Keratinocyte (primary cell): ENCODE measurements around the gene SLC39A11. TPM values are rescaled to one million over a fixed set of nuclear protein-coding genes. Genes with fewer than 3 reads are reported as not detected.

Experiments
- DNase-seq: peaks from one replicate; pipeline ENCODE4 v3.0.0-alpha.2; 2011; ENCODE audit warnings: low read depth, missing footprints, low spot score
- FAIRE-seq: peaks from 2 replicates; lab custom pipeline; 2011; peaks lifted over from hg19 to GRCh38; lab: Jason Lieb, UNC
- H2AFZ ChIP-seq: 2 replicates; pipeline ENCODE4 v1.6.0; 2012; ENCODE audit warnings: low read length, control low read depth, inconsistent platforms; ENCODE audit not compliant: control insufficient read depth
- H3K27ac ChIP-seq: 2 replicates; pipeline ENCODE4 v1.5.1; 2011; ENCODE audit warnings: low read length; ENCODE audit not compliant: control insufficient read depth, insufficient read depth
- H3K27me3 ChIP-seq: 3 replicates; pipeline ENCODE4 v1.6.0; 2011; ENCODE audit warnings: low read length; ENCODE audit not compliant: control insufficient read depth, insufficient read depth; ENCODE audit errors: extremely low read depth
- H3K36me3 ChIP-seq, 2 experiments: 2 replicates in 1 of 2; 3 replicates in 1 of 2; pipeline ENCODE4 v1.5.1; 2011; ENCODE audit warnings: low read length in 2 of 2, mild to moderate bottlenecking in 1 of 2; ENCODE audit not compliant: control insufficient read depth in 2 of 2, insufficient read depth in 2 of 2; ENCODE audit errors: extremely low read depth in 1 of 2
- H3K4me1 ChIP-seq: 3 replicates; pipeline ENCODE4 v1.5.1; 2011; ENCODE audit warnings: low read length; ENCODE audit not compliant: control insufficient read depth, insufficient read depth; ENCODE audit errors: extremely low read depth
- H3K4me2 ChIP-seq: 3 replicates; pipeline ENCODE4 v1.6.0; 2011; ENCODE audit warnings: low read depth, low read length; ENCODE audit not compliant: control insufficient read depth, insufficient read depth; ENCODE audit errors: extremely low read depth
- H3K4me3 ChIP-seq, 3 experiments: fragments of 200-600 bp in 1 of 3; sonication (generic) in 1 of 3; 2 replicates in 2 of 3; 3 replicates in 1 of 3; pipeline ENCODE4 v1.5.1; 2011 to 2016; ENCODE audit warnings: low read length in 3 of 3, mild to moderate bottlenecking in 3 of 3, control low read depth in 2 of 3, inconsistent platforms in 1 of 3, low read depth in 1 of 3, mixed read lengths in 1 of 3, mixed run types in 1 of 3, moderate library complexity in 1 of 3; ENCODE audit not compliant: control insufficient read depth in 2 of 3, insufficient read depth in 2 of 3; ENCODE audit errors: extremely low read depth in 1 of 3
- H3K79me2 ChIP-seq: 2 replicates; pipeline ENCODE4 v1.6.0; 2012; ENCODE audit warnings: low read length; ENCODE audit not compliant: control insufficient read depth, insufficient read depth
- H3K9ac ChIP-seq: 3 replicates; pipeline ENCODE4 v1.6.0; 2011; ENCODE audit warnings: low read length; ENCODE audit not compliant: control insufficient read depth, insufficient read depth; ENCODE audit errors: extremely low read depth
- H3K9me1 ChIP-seq: 3 replicates; pipeline ENCODE4 v1.6.0; 2011; ENCODE audit warnings: low read length; ENCODE audit not compliant: control insufficient read depth, insufficient read depth; ENCODE audit errors: extremely low read depth
- H3K9me3 ChIP-seq: 2 replicates; pipeline ENCODE4 v1.5.1; 2012; ENCODE audit warnings: low read depth, low read length; ENCODE audit not compliant: control insufficient read depth
- H4K20me1 ChIP-seq: 3 replicates; pipeline ENCODE4 v1.6.0; 2011; ENCODE audit warnings: low read length; ENCODE audit not compliant: control insufficient read depth, insufficient read depth; ENCODE audit errors: extremely low read depth
- CTCF ChIP-seq, 3 experiments: IDR thresholded peaks in 1 of 3; conservative IDR thresholded peaks in 1 of 3; optimal IDR thresholded peaks in 1 of 3; 2 replicates in 2 of 3; 3 replicates in 1 of 3; pipeline versions ENCODE3 to v1.5.1; 2011; ENCODE audit warnings: low read length in 3 of 3, mild to moderate bottlenecking in 3 of 3, moderate library complexity in 2 of 3, control low read depth in 1 of 3, inconsistent platforms in 1 of 3; ENCODE audit not compliant: insufficient read depth in 2 of 3; ENCODE audit errors: extremely low read depth in 1 of 3
- EZH2 ChIP-seq: IDR thresholded peaks from one replicate; pipeline ENCODE4 v1.6.1; 2012; ENCODE audit warnings: inconsistent platforms, mild to moderate bottlenecking, low read length, moderate library complexity
- dilution Hi-C: fragments of 300-500 bp; cut with MboI; formaldehyde crosslinking; loops from one replicate; pipeline ENCODE4 v1.7.0; 2020; ENCODE audit warnings: low sequenced_read_pairs; ENCODE audit not compliant: extremely low pct_ligation_motif_present
- polyA plus RNA-seq, 5 experiments: library from polyadenylated mRNA; depleted of rRNA in 3 of 5; stranded (reverse) in 3 of 5; stranded (forward) in 1 of 5; unstranded in 1 of 5; fragments of >200 nt; gene quantifications; 1 replicate in 1 of 5; 2 replicates in 3 of 5; 3 replicates in 1 of 5; pipeline versions ENCODE4 v1.2.1 to v1.2.3, GENCODE V29; 2011 to 2012; ENCODE audit warnings: missing spikeins in 2 of 5, low read depth in 1 of 5, low replicate concordance in 1 of 5

Gene SLC39A11
- polyA plus RNA-seq, 1 donor (not counting 4 experiments of a cell fraction or from before 2014, with no cell fraction given), result 11.5 TPM

- H3K9me3 ChIP-seq, result peaks cover 10% of the 10 kb centered on the region
- FAIRE-seq, result no peak
- H3K36me3 ChIP-seq, result no peaks in the 10 kb centered on the region
- H3K4me2 ChIP-seq, result no peak overlapping the region
- no peaks in the 10 kb centered on the region for H3K27me3 ChIP-seq
- H3K79me2 ChIP-seq, result no peaks in the 10 kb centered on the region
- TF ChIP-seq EZH2 (no peak), CTCF (optimal IDR thresholded peaks at IDR 0.05 in 1 of 3, IDR thresholded peaks at IDR 0.05 in 1 of 3, conservative IDR thresholded peaks at IDR 0.05 in 1 of 3; ENCODE audit: extremely low read depth in 1 of 3, insufficient read depth in 2 of 3, low read length in 3 of 3) (no peak)
- no peak overlapping the region for H3K4me3 ChIP-seq
- H2AFZ ChIP-seq, result no peak overlapping the region
- no peak overlapping the region for H3K9ac ChIP-seq
- dilution Hi-C loops, result no loop called here
- H3K4me1 ChIP-seq, result no peaks in the 10 kb centered on the region
- DNase-seq, result no peak
- no peaks in the 10 kb centered on the region for H3K9me1 ChIP-seq
- H4K20me1 ChIP-seq, result no peaks in the 10 kb centered on the region
- no peak overlapping the region for H3K27ac ChIP-seq
Observed at GRCh38 chr17:72875361-72875760, 217.1 kb downstream of the SLC39A11 start.

GRCh38 chr17:72872396-72872795 lies 220.1 kb downstream of the SLC39A11 start:
- Histone ChIP-seq H3K27ac (no peak overlapping the region), H2AFZ (no peak overlapping the region), H3K79me2 (no peaks in the 10 kb centered on the region), H3K4me3 (no peak overlapping the region), H4K20me1 (no peaks in the 10 kb centered on the region), H3K4me1 (no peaks in the 10 kb centered on the region), H3K4me2 (no peak overlapping the region), H3K9me3 (no peaks in the 10 kb centered on the region), H3K27me3 (no peaks in the 10 kb centered on the region), H3K9ac (no peak overlapping the region), H3K9me1 (no peaks in the 10 kb centered on the region), H3K36me3 (no peaks in the 10 kb centered on the region)
- dilution Hi-C loops, result no loop called here
- TF ChIP-seq CTCF (optimal IDR thresholded peaks at IDR 0.05 in 1 of 3, IDR thresholded peaks at IDR 0.05 in 1 of 3, conservative IDR thresholded peaks at IDR 0.05 in 1 of 3; ENCODE audit: extremely low read depth in 1 of 3, insufficient read depth in 2 of 3, low read length in 3 of 3) (no peak), EZH2 (no peak)
- FAIRE-seq (no peak), DNase-seq (no peak)
